Nephron (organoid): Measurements from ENCODE around the gene PRR23E.

ENCODE experiments used
- H3K27ac Mint-ChIP-seq, 3 experiments: 2 replicates each; pipeline ENCODE4 v1.8.0; 2020; ENCODE audit warnings: mixed read lengths in 3 of 3, mild to moderate bottlenecking in 2 of 3, moderate library complexity in 1 of 3
- H3K27me3 Mint-ChIP-seq: 2 replicates; pipeline ENCODE4 v1.8.0; 2021; ENCODE audit warnings: low read depth, mild to moderate bottlenecking, moderate library complexity, mixed read lengths
- H3K36me3 Mint-ChIP-seq: 2 replicates; pipeline ENCODE4 v1.8.0; 2020; ENCODE audit warnings: low read depth, mixed read lengths
- H3K4me1 Mint-ChIP-seq: 2 replicates; pipeline ENCODE4 v1.8.0; 2020; ENCODE audit warnings: mixed read lengths
- H3K4me3 Mint-ChIP-seq, 3 experiments: 2 replicates each; pipeline ENCODE4 v1.8.0; 2020; ENCODE audit warnings: mild to moderate bottlenecking in 3 of 3, mixed read lengths in 3 of 3, moderate library complexity in 2 of 3
- H3K9me3 Mint-ChIP-seq: 2 replicates; pipeline ENCODE4 v1.8.0; 2020; ENCODE audit warnings: mixed read lengths
- CTCF ChIP-seq, 3 experiments: fragments of 200-600 bp; sonication (generic); IDR thresholded peaks; one replicate each; pipeline ENCODE4 v1.5.0; 2021; ENCODE audit warnings: antibody characterized with exemption in 3 of 3; ENCODE audit not compliant: unreplicated experiment in 3 of 3

The PRR23E gene

GRCh38 chr3:127235706-127236105 is 42.8 kb downstream of the PRR23E start:
- Mint-ChIP-seq H3K9me3 (peaks cover 9% of the 10 kb centered on the region), H3K36me3 (no peaks in the 10 kb centered on the region), H3K27me3 (peaks cover 38% of the 10 kb centered on the region), H3K4me3 (no peak overlapping the region), H3K27ac (no peak overlapping the region), H3K4me1 (no peaks in the 10 kb centered on the region)
- no peak for TF ChIP-seq CTCF (IDR thresholded peaks at IDR 0.05; ENCODE audit: unreplicated experiment in 3 of 3)

DNA sequence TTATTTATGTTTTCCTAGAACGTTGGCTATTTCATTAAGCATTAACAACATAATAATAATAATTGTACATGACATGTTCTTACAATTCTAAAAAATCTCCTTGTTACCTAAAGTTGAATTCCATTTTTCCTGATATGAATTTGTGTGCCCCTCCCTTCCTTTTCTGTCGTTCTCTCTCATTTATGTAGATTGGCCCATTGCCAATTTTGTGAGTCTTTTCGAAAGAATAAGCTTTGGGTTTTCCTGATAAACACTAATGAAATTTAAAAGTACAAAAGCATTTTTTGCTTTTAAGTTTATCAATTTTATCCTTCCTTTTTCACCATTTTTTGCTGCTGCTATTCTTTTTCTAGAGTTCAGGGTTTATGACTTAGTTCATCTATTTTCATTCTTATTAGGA is 44.9 kb downstream of the PRR23E start:
- peaks cover 18% of the 10 kb centered on the region for H3K9me3 Mint-ChIP-seq

DNA sequence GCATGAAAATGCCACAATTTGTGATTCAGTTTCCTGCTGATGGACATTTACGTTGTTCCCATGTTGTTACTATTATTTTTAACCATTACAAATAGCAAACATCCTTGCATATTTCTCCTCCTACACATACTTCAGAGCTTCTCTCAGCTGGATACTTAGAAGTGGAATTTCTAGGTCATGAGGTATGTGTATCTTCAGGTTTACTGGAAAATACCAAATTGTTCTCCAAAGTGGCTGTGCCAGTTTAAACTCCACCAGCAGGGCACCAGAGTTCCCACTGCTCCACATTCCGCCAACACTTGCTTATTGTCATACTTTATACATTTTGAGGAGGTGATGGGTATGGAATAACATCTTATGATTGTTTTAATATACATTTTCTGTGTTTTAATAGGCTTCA is 45.7 kb downstream of the PRR23E start:
- H3K27me3 Mint-ChIP-seq, result peaks cover 36% of the 10 kb centered on the region
- H3K27ac Mint-ChIP-seq, result no peak overlapping the region
- H3K4me1 Mint-ChIP-seq, result no peaks in the 10 kb centered on the region
- no peaks in the 10 kb centered on the region for H3K36me3 Mint-ChIP-seq
- peaks cover 16% of the 10 kb centered on the region for H3K9me3 Mint-ChIP-seq
- no peak overlapping the region for H3K4me3 Mint-ChIP-seq
- TF ChIP-seq CTCF (IDR thresholded peaks at IDR 0.05; ENCODE audit: unreplicated experiment in 3 of 3), result no peak

More for the DNA sequence above, 44.9 kb downstream of the PRR23E start:
- no peak for TF ChIP-seq CTCF (IDR thresholded peaks at IDR 0.05; ENCODE audit: unreplicated experiment in 3 of 3)
- no peaks in the 10 kb centered on the region for H3K4me1 Mint-ChIP-seq
- no peak overlapping the region for H3K4me3 Mint-ChIP-seq
- H3K27me3 Mint-ChIP-seq, result peaks cover 42% of the 10 kb centered on the region
- H3K36me3 Mint-ChIP-seq, result no peaks in the 10 kb centered on the region
- H3K27ac Mint-ChIP-seq, result no peak overlapping the region

- Mint-ChIP-seq H3K4me3 (no peak overlapping the region), H3K9me3 (peaks cover 20% of the 10 kb centered on the region), H3K27ac (no peak overlapping the region), H3K4me1 (no peaks in the 10 kb centered on the region), H3K36me3 (no peaks in the 10 kb centered on the region), H3K27me3 (peaks cover 11% of the 10 kb centered on the region)
- no peak for TF ChIP-seq CTCF (IDR thresholded peaks at IDR 0.05; ENCODE audit: unreplicated experiment in 3 of 3)
Measured at GRCh38 chr3:127247292-127247691, 54.4 kb downstream of the PRR23E start.
